Activated naive CD8-positive, alpha-beta T cell treated with anti-CD3 and anti-CD28 coated beads, Interleukin-2, amount 50 U/mL, for 16 hours (primary cell): ENCODE data around the gene ABCC6.
A peak's percentile ranks its signal among the peaks of the same experiment; 100 is the strongest.

Experiments
- DNase-seq: peaks from one replicate; pipeline ENCODE4 v3.0.0-alpha.2; 2020; ENCODE audit warnings: low read depth, low spot score

The ABCC6 gene

GRCh38 chr16:16141784-16142396, 81.4 kb downstream of the ABCC6 start:
- DNase-seq, result no peak

GRCh38 chr16:16141141-16141540, 82.2 kb downstream of the ABCC6 start:
- DNase-seq, result no peak

- DNase-seq, result no peak
These were observed 82.8 kb downstream of the ABCC6 start for GRCh38 chr16:16140537-16140936.

- no peak for DNase-seq
These were observed 83.5 kb downstream of the ABCC6 start for GRCh38 chr16:16139806-16140205.

GRCh38 chr16:16139061-16139460, 84.2 kb downstream of the ABCC6 start:
- no peak for DNase-seq

- DNase-seq, result no peak
These were observed 85.2 kb downstream of the ABCC6 start for GRCh38 chr16:16138034-16138635.

- DNase-seq, result no peak
These were observed 86.2 kb downstream of the ABCC6 start for GRCh38 chr16:16137110-16137509.

GRCh38 chr16:16136588-16136987, 86.7 kb downstream of the ABCC6 start:
- DNase-seq, result no peak

GRCh38 chr16:16133943-16134604, 89.2 kb downstream of the ABCC6 start:
- DNase-seq, result no peak

GRCh38 chr16:16131659-16132058, 91.6 kb downstream of the ABCC6 start:
- no peak for DNase-seq

- DNase-seq, result no peak
These were observed 92.1 kb downstream of the ABCC6 start for GRCh38 chr16:16131204-16131603.

- peak; percentile 34 for DNase-seq
These were observed 95.7 kb downstream of the ABCC6 start for GRCh38 chr16:16127469-16128116.

GRCh38 chr16:16126896-16127295, 96.4 kb downstream of the ABCC6 start:
- DNase-seq, result no peak

- no peak for DNase-seq
These were observed 98.3 kb downstream of the ABCC6 start for GRCh38 chr16:16124974-16125373.

- no peak for DNase-seq
These were observed 98.9 kb downstream of the ABCC6 start for GRCh38 chr16:16124438-16124837.

GRCh38 chr16:16122264-16122663, 101.0 kb downstream of the ABCC6 start:
- no peak for DNase-seq

GRCh38 chr16:16121185-16121727, 102.0 kb downstream of the ABCC6 start:
- no peak for DNase-seq

GRCh38 chr16:16120382-16121184, 102.7 kb downstream of the ABCC6 start:
- no peak for DNase-seq

- no peak for DNase-seq
These were observed 103.3 kb downstream of the ABCC6 start for GRCh38 chr16:16120044-16120381.

GRCh38 chr16:16118337-16118736, 105.0 kb downstream of the ABCC6 start:
- no peak for DNase-seq

GRCh38 chr16:16116841-16117240, 106.5 kb downstream of the ABCC6 start:
- DNase-seq, result no peak

- DNase-seq, result no peak
These were observed 110.2 kb downstream of the ABCC6 start for GRCh38 chr16:16113076-16113475.
